GM12878 (cell line): ENCODE data around the gene GRIA4. TPM values are rescaled to one million over a fixed set of nuclear protein-coding genes. Genes with fewer than 3 reads are reported as not detected.

Experiments
- ATAC-seq: fragments of 200-7000 bp; cut with Tn5 transposase; 3 replicates; pipeline ENCODE4 v1.9.1; 2020; ENCODE audit warnings: mild to moderate bottlenecking, moderate library complexity
- BruUV-seq: library from RNA; stranded (reverse); fragments of 400-500 nt; replicated peaks from 2 replicates; lab custom pipeline; 2021; lab: Mats Ljungman, UMichigan
- CTCF ChIA-PET: fragments of 300-600 bp; sonication (Branson Sonifier 250); formaldehyde crosslinking; extraction: SDS; loops from one replicate; lab custom pipeline; 2021; ENCODE audit warnings: inconsistent platforms; lab: Yijun Ruan, JAX
- POLR2A ChIA-PET: fragments of 350-600 bp; formaldehyde crosslinking; extraction: SDS; loops from one replicate; lab custom pipeline; 2021; ENCODE audit warnings: inconsistent platforms; lab: Charles Lee
- RAD21 ChIA-PET: fragments of 300-600 bp; sonication (Branson Sonifier 250); formaldehyde crosslinking; loops from one replicate; lab custom pipeline; 2023; ENCODE audit warnings: antibody characterized with exemption; ENCODE audit not compliant: unreplicated experiment; lab: Charles Lee
- SMC1A ChIA-PET: fragments of 300-600 bp; sonication (Branson Sonifier 250); formaldehyde crosslinking; loops from one replicate; lab custom pipeline; 2023; ENCODE audit not compliant: unreplicated experiment, uncharacterized antibody; lab: Charles Lee
- DNase-seq: peaks from one replicate; pipeline ENCODE4 v3.0.0-alpha.2; 2011; ENCODE audit warnings: low read depth, low spot score
- FAIRE-seq: peaks from 3 replicates; lab custom pipeline; 2011; peaks lifted over from hg19 to GRCh38; lab: Jason Lieb, UNC
- H2AFZ ChIP-seq: 2 replicates; pipeline ENCODE4 v1.6.0; 2011; ENCODE audit warnings: low read depth, low read length, control low read depth; ENCODE audit not compliant: control insufficient read depth
- H3K27ac ChIP-seq: 2 replicates; pipeline ENCODE4 v1.5.1; 2011; ENCODE audit warnings: control low read depth; ENCODE audit not compliant: control insufficient read depth, insufficient read depth
- H3K27me3 ChIP-seq, 2 experiments: replicated peaks in 1 of 2; 2 replicates each; pipeline versions ENCODE4 v1.6.0 to v1.6.1; 2011; ENCODE audit warnings: low read length in 1 of 2; ENCODE audit not compliant: control insufficient read depth in 2 of 2, insufficient read depth in 2 of 2
- H3K36me3 ChIP-seq, 2 experiments: 2 replicates each; pipeline ENCODE4 v1.5.1; 2011; ENCODE audit warnings: low read length in 1 of 2; ENCODE audit not compliant: control insufficient read depth in 2 of 2, insufficient read depth in 2 of 2
- H3K4me1 ChIP-seq: 2 replicates; pipeline ENCODE4 v1.6.1; 2011; ENCODE audit warnings: mild to moderate bottlenecking, low read length, moderate library complexity, mixed read lengths; ENCODE audit not compliant: control insufficient read depth, insufficient read depth
- H3K4me2 ChIP-seq: 2 replicates; pipeline ENCODE4 v1.6.0; 2011; ENCODE audit warnings: control low read depth; ENCODE audit not compliant: control insufficient read depth, insufficient read depth
- H3K4me3 ChIP-seq: fragments of 200-600 bp; sonication (generic); 2 replicates; pipeline ENCODE4 v1.5.1; 2016
- H3K79me2 ChIP-seq: 2 replicates; pipeline ENCODE4 v1.6.0; 2011; ENCODE audit warnings: low read length; ENCODE audit not compliant: control insufficient read depth, insufficient read depth
- H3K9ac ChIP-seq: 2 replicates; pipeline ENCODE4 v1.8.0; 2011; ENCODE audit warnings: low read length, control low read depth, mixed read lengths; ENCODE audit not compliant: control insufficient read depth, insufficient read depth
- H3K9me3 ChIP-seq: replicated peaks from 3 replicates; pipeline ENCODE4 v1.5.1; 2011; ENCODE audit warnings: mild to moderate bottlenecking, low read length; ENCODE audit not compliant: control insufficient read depth, insufficient read depth
- H4K20me1 ChIP-seq: 2 replicates; pipeline ENCODE4 v1.6.0; 2011; ENCODE audit not compliant: control insufficient read depth, insufficient read depth
- DPF2 ChIP-seq: fragments of 450-650 bp; IDR thresholded peaks from 2 replicates; pipeline ENCODE4 v1.6.1; 2017; ENCODE audit warnings: mild to moderate bottlenecking
- E2F8 ChIP-seq: fragments of 450-650 bp; IDR thresholded peaks from 2 replicates; pipeline ENCODE4 v1.6.1; 2018; ENCODE audit warnings: mild to moderate bottlenecking, low read depth, moderate library complexity; ENCODE audit not compliant: partially characterized antibody
- EZH2 ChIP-seq: IDR thresholded peaks from 2 replicates; pipeline ENCODE4 v1.6.1; 2012; ENCODE audit warnings: low read depth, mild to moderate bottlenecking, control low read depth, inconsistent platforms, low read length, borderline replicate concordance; ENCODE audit not compliant: control insufficient read depth
- IKZF2 ChIP-seq, 2 experiments: fragments of 450-650 bp; IDR thresholded peaks; 2 replicates each; pipeline ENCODE4 v1.6.1; 2017; ENCODE audit warnings: mild to moderate bottlenecking in 2 of 2, moderate library complexity in 2 of 2
- NFYA ChIP-seq: IDR thresholded peaks from 2 replicates; pipeline ENCODE4 v1.6.1; 2011; ENCODE audit warnings: low read depth, mild to moderate bottlenecking, low read length, improper control_type of control experiment, borderline replicate concordance
- PAX5 ChIP-seq: IDR thresholded peaks from 2 replicates; pipeline ENCODE4 v1.6.1; 2011; ENCODE audit warnings: low read depth, low read length, borderline replicate concordance
- POLR2A ChIP-seq: IDR thresholded peaks from 2 replicates; pipeline ENCODE4 v1.6.1; 2011; ENCODE audit warnings: low read depth, mild to moderate bottlenecking, low read length
- POLR2AphosphoS2 ChIP-seq: IDR thresholded peaks from 2 replicates; pipeline ENCODE4 v1.6.1; 2011; ENCODE audit warnings: low read depth, mild to moderate bottlenecking, low read length, improper control_type of control experiment, moderate library complexity
- TARDBP ChIP-seq: IDR thresholded peaks from 2 replicates; pipeline ENCODE4 v1.6.1; 2016; ENCODE audit warnings: borderline replicate concordance
- USF1 ChIP-seq: IDR thresholded peaks from 2 replicates; pipeline ENCODE4 v1.6.1; 2011; ENCODE audit warnings: borderline replicate concordance, low read depth, mild to moderate bottlenecking, moderate library complexity, mixed read lengths, low read length; ENCODE audit not compliant: insufficient read depth; ENCODE audit errors: extremely low read length
- WGBS: methylation state at CpG from one replicate; pipeline ENCODE4 v1.1.6; 2016; ENCODE audit warnings: low lambda C conversion rate; ENCODE audit not compliant: insufficient replicate concordance, insufficient coverage; ENCODE audit errors: missing lambda C conversion rate; 5-methylcytosine and 5-hydroxymethylcytosine counted together
- in situ Hi-C: fragments of 300-500 bp; cut with MboI; formaldehyde crosslinking; loops from 9 replicates; pipeline ENCODE4 v1.14.3; 2018; ENCODE audit warnings: mixed read lengths
- intact Hi-C: fragments of 100-400 bp; cut with micrococcal nuclease; formaldehyde crosslinking; loops from one replicate; pipeline ENCODE4 v1.14.2; 2022; ENCODE audit not compliant: unreplicated experiment
- polyA plus RNA-seq, 11 experiments: library from polyadenylated mRNA; depleted of rRNA in 4 of 11; unstranded in 6 of 11; stranded (reverse) in 5 of 11; fragments of >200 nt; fragmentation: Nextera tagmentation in 4 of 11; fragmentation: Illumina TruSeq in 1 of 11; extraction: Ambion mirVana in 4 of 11; extraction: Trizol in 1 of 11; gene quantifications; 1 replicate in 1 of 11; 2 replicates in 10 of 11; pipeline versions ENCODE4 v1.2.1 to v1.2.3, GENCODE V29; 2011 to 2016; ENCODE audit warnings: inconsistent platforms in 2 of 11, missing spikeins in 2 of 11, low read depth in 1 of 11
- total RNA-seq, 4 experiments: library from RNA; depleted of rRNA in 3 of 4; stranded (reverse); fragments of >200 nt in 3 of 4; fragmentation: Illumina TruSeq in 1 of 4; extraction: Trizol in 1 of 4; gene quantifications; 2 replicates each; pipeline versions ENCODE4 v1.2.1 to v1.2.3, GENCODE V29; 2013 to 2021
- TF ChIP-seq, protein P1 (sequence below): fragments of 450-650 bp; IDR thresholded peaks from 2 replicates; pipeline ENCODE4 v1.6.1; 2017; ENCODE audit warnings: mild to moderate bottlenecking, low read depth, inconsistent platforms; ENCODE audit not compliant: poor library complexity, severe bottlenecking
- TF ChIP-seq, protein P2 (sequence below): fragments of 450-650 bp; IDR thresholded peaks from 2 replicates; pipeline ENCODE4 v1.6.1; 2018; ENCODE audit warnings: borderline replicate concordance, mild to moderate bottlenecking; ENCODE audit not compliant: partially characterized antibody

GRIA4 gene
- total and polyA plus RNA-seq, 10 of the 15 experiments (the other 5 are each of a cell fraction or from before 2014, with no cell fraction given): 0.04 TPM; not detected in 9

DNA sequence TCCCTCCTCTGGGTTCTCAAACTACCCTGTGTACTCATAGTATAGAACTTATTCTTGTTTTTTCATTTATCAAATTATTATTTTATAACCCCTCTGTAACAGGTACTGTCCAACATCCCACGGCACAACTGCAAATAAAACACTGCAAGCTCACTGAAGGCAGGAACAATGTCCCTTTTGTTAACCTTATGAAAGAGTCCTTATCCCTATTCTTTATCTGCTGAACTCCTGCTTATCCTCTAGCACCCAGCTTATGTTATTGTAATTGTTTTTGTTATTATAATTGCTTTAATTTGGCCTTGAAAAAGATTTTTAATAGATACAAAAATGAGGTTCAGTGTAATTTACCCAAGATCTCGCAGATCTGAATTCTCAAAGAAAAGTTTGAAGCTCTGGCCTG is 281.8 kb downstream of the GRIA4 start:
- Histone ChIP-seq H3K4me1 (no peaks in the 10 kb centered on the region), H3K27me3 (no peaks in the 10 kb centered on the region), H4K20me1 (no peaks in the 10 kb centered on the region), H3K9me3 (no peaks in the 10 kb centered on the region), H3K9ac (no peak overlapping the region), H3K36me3 (no peaks in the 10 kb centered on the region), H3K4me2 (no peak overlapping the region), H3K27ac (no peak overlapping the region)
- ATAC-seq (no peak), DNase-seq (no peak)
- intact Hi-C loops: no loop called here
- ChIA-PET CTCF (interaction anchor here (2.0 kb wide), 1 partner anchor 28 kb away, joined by 4 read pairs; no protein-coding TSS in a partner anchor), POLR2A (no interaction called here)
- no peak for TF ChIP-seq TARDBP
- TF ChIP-seq, protein P1, sequence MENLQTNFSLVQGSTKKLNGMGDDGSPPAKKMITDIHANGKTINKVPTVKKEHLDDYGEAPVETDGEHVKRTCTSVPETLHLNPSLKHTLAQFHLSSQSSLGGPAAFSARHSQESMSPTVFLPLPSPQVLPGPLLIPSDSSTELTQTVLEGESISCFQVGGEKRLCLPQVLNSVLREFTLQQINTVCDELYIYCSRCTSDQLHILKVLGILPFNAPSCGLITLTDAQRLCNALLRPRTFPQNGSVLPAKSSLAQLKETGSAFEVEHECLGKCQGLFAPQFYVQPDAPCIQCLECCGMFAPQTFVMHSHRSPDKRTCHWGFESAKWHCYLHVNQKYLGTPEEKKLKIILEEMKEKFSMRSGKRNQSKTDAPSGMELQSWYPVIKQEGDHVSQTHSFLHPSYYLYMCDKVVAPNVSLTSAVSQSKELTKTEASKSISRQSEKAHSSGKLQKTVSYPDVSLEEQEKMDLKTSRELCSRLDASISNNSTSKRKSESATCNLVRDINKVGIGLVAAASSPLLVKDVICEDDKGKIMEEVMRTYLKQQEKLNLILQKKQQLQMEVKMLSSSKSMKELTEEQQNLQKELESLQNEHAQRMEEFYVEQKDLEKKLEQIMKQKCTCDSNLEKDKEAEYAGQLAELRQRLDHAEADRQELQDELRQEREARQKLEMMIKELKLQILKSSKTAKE: no peak
- TF ChIP-seq DPF2: no peak
- TF ChIP-seq POLR2AphosphoS2: no peak
- no peak for TF ChIP-seq POLR2A
- TF ChIP-seq E2F8: no peak
- TF ChIP-seq USF1: no peak
- no peak for TF ChIP-seq PAX5
- TF ChIP-seq, protein P2, sequence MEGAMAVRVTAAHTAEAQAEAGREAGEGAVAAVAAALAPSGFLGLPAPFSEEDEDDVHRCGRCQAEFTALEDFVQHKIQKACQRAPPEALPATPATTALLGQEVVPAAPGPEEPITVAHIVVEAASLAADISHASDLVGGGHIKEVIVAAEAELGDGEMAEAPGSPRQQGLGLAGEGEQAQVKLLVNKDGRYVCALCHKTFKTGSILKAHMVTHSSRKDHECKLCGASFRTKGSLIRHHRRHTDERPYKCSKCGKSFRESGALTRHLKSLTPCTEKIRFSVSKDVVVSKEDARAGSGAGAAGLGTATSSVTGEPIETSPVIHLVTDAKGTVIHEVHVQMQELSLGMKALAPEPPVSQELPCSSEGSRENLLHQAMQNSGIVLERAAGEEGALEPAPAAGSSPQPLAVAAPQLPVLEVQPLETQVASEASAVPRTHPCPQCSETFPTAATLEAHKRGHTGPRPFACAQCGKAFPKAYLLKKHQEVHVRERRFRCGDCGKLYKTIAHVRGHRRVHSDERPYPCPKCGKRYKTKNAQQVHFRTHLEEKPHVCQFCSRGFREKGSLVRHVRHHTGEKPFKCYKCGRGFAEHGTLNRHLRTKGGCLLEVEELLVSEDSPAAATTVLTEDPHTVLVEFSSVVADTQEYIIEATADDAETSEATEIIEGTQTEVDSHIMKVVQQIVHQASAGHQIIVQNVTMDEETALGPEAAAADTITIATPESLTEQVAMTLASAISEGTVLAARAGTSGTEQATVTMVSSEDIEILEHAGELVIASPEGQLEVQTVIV: no peak
- no peak for TF ChIP-seq NFYA
- TF ChIP-seq EZH2: no peak
- TF ChIP-seq IKZF2 (IDR thresholded peaks at IDR 0.05): no peak
- TF ChIP-seq, all 136 proteins: peak for 0
- WGBS: 0% methylated on average over 2 of the region's 2 CpGs
- ChIA-PET RAD21 (no interaction called here), SMC1A (interaction anchor here (1.0 kb wide), 1 partner anchor 28 kb away, joined by 4 read pairs; no protein-coding TSS in a partner anchor)
- no peaks in the 10 kb centered on the region for H3K79me2 ChIP-seq
- no peak overlapping the region for H3K4me3 ChIP-seq
- no TSS peak for BruUV-seq
- no peak for FAIRE-seq
- H2AFZ ChIP-seq: no peak overlapping the region
- in situ Hi-C loops: no loop called here
